HG03045 (cell line): Measurements from ENCODE around the gene PILRA.
"Not testable (repeated sequence)": the region's sequence is repeated elsewhere in the genome, so short reads cannot be mapped to it uniquely, and the experiment has no call there.

Experiments used
- ATAC-seq: cut with Tn5 transposase; IDR thresholded peaks from one replicate; pipeline ENCODE4 v1.9.1; 2021; ENCODE audit warnings: mild to moderate bottlenecking, moderate library complexity; ENCODE audit not compliant: unreplicated experiment

PILRA gene

DNA sequence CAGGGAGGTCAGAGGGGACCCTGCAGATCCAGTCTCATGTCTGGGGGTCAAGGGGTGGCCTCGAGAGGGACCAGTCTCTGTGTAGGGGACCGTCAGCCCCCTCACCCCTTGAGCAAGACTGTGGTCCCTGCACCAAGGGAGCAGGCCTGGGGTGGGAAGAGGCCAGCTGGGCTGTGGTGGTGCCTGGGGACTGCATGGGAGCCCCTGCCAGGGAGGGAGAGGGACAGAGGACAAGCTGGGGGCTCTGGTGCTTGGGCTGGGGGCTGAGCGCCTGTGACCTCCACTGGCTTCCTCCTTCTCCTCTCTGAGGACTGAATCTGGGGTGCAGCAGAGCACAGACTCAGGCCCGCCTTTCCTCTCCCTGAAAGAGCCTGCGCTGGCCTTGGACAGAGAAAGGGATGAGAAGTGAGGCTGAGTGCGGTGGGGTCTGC, 16.1 kb upstream of the PILRA start:
- ATAC-seq: no peak

DNA sequence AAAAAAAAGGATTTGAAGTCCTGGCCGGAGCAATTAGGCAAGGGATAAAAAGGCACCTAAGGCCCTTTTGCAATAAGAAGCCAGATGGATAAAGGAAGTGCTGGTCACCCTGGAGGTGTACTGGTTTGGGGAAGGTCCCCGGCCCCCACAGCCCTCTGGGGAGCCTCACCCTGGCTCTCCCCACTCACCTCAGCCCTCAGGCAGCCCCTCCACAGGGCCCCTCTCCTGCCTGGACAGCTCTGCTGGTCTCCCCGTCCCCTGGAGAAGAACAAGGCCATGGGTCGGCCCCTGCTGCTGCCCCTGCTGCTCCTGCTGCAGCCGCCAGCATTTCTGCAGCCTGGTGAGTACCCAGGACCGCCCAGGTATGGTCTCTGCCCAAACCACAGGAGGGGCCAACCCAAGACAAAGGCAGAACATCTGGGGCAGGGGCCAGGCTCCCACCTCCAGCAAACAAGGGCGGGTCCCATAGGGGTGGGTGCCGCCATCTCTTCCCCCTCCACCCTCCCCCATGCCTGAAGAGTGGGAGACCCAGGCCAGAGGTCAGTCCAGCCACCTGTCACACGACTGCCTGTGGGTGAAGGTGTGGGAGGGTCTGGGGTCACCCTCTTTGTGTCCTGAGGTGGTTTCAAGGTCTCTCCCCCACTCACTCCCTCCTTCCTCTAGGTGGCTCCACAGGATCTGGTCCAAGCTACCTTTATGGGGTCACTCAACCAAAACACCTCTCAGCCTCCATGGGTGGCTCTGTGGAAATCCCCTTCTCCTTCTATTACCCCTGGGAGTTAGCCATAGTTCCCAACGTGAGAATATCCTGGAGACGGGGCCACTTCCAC, 15.0 kb upstream of the PILRA start, which contains the start of gene PILRB:
Gene PILRB (plus strand): TSS at position 91 of the 830 bp plus-strand sequence. CDS start 186 bp downstream, at position 277.
- no peak for ATAC-seq

DNA sequence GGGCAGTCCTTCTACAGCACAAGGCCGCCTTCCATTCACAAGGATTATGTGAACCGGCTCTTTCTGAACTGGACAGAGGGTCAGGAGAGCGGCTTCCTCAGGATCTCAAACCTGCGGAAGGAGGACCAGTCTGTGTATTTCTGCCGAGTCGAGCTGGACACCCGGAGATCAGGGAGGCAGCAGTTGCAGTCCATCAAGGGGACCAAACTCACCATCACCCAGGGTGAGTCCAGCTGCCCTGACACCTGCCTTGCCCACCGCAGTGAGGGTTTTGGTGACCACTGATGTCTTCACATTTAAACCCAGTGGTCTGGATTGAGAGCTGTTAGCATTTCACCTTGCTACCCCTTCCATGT, 14.5 kb upstream of the PILRA start:
- no peak for ATAC-seq

DNA sequence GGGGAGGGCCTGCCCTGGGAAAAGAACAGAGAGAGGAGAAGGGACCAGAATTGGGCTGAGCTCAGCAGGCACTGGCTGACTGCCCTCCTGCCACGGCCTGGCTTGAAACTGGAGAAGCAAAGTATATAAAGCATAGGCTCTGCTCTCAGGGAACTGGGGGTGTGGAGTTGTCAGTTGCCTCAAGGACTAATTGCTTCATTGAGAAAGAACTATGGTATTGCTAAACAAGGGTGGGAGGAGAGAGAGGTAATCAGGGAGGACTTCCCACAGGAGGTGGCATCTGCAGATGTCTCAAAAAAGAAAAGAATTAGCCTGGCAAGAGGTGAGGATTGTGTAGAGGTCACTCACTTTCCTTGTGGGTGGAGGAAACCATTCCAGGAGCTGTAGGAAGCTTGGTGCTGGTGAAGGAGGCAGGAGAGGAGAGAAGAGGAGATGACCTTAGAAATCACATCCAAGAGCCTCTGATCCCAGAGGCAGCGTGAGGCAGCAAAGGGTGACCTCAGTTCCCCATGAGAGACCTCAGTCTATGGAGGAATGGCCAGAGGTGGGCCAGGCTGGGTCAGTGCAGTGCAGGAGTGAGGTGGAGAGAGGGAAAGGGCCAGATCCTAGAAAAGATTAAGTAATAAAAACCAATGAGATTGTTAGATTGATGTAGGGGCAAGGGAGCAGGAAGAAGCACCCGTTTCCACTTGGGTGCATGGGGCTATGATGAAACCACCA, 13.0 kb upstream of the PILRA start:
- ATAC-seq: no peak

DNA sequence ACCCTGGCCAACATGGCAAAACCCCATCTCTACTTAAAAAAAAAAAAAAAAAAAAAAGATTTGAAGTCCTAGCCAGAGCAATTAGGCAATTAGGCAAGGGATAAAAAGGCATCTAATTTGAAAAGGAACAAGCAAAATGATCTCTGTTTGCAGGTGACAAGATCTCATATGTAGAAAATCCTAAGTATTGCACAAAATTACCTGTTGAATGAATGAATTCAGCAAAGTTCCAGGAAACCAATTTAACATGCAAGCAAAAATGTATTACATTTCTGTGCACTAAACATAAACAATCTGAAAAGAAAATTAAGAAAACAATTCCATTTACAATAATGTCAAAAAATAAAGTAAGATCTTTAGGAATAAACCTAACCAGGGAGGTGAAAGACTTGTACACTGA, 10.2 kb upstream of the PILRA start:
- no peak for ATAC-seq

DNA sequence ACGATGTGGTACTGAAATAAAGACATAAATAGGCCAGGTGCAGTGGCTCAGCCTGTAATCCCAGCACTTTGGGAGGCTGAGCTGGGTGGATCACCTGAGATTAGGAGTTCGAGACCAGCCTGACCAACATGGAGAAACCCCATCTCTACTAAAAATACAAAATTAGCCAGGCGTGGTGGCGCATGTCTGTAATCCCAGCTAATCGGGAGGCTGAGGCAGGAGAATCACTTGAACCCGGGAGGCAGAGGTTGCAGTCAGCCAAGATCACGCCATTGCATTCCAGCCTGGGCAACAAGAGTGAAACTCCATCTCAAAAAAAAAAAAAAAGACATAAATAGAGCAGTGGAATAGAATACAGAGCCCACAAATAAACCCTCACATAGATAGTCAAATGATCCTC, 9.5 kb upstream of the PILRA start:
- ATAC-seq: not testable (repeated sequence)

DNA sequence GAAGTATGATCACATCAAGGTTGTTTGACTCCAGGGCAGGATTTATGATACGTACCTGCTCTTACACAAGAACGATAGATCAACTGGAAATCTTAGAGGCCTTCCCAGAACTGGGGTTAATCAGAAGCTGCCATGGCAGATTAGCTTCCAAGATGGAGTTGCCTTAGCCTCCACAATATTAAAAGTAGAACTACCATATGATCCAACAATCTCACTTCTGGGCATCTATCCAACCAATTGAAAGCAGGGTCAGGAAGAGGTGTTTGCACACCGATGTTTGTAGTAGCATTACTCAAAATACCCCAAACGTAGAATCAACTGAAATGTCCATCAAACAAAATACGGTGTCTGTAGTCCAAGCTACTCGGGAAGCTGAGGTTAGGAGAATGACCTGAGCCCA, 8.8 kb upstream of the PILRA start:
- ATAC-seq: no peak

DNA sequence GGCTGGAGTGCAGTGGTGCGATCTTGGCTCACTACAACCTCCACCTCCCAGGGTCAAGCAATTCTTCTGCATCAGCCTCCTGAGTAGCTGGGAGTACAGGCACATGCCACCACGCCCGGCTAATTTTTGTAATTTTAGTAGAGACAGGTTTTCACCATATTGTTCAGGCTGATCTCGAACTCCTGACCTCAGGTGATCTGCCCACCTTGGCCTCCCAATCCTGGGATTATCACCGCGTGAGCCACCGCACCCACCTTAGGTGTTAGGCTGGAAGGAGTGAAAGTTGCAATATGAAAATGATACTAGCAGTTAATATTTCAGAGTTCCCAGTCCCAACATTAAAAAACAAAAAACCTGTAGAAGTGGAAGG, 7.3 kb upstream of the PILRA start:
- not testable (repeated sequence) for ATAC-seq

DNA sequence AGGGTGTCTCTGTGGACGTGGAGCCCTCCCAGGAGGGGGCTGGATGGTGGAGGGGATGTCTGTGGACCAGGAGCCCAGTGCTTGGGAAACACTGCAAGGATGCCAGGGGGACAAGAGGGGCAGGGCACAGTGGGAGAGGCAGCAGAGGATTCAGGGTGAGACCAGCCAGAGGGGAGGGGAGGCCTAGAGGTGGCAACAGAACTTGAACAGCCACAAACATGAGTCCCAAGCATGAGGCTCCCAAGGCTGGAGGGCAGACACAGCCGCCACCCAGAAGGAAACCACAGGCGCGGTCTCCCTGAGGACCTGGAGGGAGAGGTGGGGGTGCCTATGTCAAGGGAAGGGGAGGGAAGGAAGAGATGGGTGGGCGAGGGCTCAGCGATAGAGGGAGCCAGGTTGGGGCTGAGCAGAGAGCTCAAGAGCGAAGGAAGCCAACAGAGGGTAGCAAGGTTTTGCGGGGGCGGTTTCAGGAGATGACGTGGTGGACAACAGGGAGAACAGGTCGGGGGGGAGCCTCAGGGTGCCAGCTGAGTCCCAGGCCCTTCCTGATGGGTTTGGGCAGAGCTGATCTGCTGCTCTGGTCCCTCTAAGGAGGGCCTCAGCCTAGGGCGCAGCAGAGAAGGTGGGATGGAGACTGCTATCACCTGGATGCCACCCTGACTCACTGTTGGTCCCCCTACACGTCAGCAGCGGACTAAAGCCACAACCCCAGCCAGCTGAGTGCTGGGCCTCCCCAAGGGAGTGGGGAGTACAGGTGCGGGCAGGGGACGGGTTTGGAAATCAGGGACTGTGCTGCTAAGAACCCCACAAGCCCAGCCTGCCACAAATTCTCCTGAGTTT, 6.7 kb upstream of the PILRA start:
- peak; percentile 40 for ATAC-seq

DNA sequence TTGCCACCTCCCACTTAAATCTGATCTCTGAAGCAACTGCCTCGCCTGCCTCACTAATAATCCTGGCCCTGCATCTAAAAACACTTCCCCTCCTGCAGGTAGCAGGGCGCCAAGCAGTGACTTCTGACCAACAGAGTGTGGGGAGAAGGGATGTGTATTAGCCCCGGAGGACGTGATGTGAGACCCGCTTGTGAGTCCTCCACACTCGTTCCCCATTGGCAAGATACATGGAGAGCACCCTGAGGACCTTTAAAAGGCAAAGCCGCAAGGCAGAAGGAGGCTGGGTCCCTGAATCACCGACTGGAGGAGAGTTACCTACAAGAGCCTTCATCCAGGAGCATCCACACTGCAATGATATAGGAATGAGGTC, 6.1 kb upstream of the PILRA start:
- no peak for ATAC-seq

DNA sequence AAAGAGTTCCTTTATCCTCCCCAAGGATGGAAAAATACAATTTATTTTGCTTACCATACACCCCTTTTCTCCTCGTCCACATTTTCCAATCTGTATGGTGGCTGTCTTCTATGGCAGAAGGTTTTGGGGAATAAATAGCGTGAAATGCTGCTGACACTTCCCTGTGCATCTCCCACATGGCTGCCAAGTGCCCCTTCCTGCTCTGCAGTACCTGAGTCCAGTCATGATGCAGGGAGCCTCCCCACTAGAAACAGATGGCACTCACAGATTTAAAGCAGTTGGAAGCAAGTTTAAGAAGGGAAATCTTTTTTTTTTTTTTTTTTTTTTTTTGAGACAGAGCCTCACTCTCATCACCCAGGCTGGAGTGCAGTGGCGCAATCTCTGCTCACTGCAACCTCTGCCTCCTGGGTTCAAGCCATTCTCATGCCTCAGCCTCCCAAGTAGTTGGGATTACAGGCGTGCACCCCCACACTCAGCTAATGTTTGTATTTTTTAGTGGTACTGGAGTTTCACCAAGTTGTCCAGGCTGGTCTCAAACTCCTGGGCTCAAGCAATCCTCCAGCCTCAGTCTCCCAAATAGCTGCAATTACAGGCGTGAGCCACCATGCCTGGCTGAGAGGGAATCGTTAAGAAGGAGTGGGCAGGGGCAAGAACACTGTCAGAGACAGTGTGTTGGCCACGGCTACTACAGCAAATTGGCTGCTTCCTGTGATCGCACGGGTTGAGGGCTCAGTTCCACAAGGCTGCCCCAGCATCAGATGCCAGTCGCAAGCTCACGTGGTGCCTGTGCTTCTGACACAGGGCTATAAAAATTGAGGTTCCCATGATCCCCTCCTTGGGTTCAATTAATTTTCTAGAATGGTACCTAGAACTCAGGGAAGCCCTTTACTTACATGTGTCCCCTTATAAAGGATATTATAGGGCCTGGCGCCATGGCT, 5.3 kb upstream of the PILRA start:
- no peak for ATAC-seq

DNA sequence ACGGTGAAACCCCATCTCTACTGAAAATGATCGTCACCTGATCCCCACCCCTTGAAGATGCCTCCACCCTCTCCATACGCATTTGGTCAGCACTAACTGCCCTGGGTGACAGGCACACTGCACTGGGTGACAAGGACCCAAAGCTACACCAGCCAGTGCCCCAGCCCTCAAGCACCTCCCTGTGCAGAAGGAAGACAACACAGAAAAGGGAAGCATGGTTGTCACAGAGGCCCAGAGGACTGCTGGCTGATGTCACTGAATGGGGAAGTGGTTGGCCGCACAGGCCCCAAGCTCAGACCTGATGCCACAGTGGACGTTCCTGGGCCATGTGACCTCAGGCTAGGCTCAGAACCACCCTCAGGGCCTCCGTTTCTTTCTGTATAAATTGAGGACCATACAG, 4.2 kb upstream of the PILRA start:
- peak; percentile 52 for ATAC-seq

DNA sequence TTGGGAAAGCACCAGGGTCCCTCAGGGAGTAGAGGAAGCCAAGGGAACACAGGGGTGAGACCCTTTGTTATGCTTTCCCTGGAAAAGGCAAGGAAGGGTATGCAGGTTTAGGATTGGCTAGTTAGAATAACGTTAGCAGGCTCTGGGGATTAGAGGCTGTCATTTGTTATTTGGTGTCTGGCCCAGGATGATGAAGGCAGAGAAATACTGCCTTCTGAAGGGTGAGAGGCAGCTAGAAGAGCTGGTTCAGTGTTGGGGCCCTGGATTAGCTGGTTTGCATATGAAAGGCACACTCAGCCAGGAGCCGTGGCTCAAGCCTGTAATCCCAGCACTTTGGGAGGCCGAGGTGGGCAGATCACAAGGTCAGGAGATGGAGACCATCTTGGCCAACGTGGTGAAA, 3.0 kb upstream of the PILRA start:
- ATAC-seq: no peak

DNA sequence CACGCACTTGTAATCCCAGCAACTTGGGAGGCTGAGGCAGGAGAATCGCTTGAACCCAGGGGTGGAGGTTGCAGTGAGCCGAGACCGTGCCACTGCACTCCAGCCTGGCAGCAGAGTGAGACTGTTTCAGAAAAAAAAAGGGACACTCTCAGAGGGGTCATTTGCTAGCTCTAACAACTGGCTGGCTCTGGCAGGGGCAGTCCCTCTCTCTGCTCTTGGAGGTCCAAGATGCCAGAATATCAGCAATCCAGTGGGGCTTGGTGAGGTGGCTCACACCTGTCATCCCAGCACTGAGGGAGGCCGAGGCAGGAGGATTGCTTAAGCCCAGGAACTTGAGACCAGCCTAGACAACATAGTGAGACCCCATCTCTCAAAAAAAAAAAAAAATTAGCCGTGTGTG, 2.5 kb upstream of the PILRA start:
- no peak for ATAC-seq

DNA sequence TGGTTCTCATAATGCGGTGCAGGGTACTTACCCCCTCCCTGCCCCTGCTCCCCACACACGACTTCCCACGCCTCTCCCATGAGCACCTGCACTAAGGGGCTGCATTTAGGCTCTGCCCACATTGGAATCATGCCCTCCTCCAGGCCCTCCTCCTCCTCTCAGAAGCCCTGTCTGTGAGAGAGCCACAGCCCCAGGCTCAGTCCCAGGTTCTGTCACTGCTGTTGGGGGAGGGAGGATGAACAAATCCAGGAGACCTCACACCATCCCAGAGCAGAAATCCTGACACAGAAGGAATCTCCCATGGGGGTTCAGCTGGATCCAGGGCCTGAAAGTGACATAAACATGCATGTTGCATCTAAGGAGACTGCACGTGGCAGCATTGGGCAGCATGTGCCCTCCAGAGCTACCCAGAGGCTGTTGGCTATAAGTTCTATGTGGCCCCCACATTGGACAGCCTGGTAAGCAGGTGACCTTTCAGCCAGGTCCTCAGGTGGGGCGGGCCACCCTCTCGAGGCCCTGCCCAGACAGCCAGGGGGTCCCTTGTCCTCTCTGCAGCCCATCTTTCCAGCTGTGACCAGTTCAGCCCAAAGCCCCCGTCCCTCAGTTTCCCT, 1.6 kb upstream of the PILRA start:
- ATAC-seq: no peak

DNA sequence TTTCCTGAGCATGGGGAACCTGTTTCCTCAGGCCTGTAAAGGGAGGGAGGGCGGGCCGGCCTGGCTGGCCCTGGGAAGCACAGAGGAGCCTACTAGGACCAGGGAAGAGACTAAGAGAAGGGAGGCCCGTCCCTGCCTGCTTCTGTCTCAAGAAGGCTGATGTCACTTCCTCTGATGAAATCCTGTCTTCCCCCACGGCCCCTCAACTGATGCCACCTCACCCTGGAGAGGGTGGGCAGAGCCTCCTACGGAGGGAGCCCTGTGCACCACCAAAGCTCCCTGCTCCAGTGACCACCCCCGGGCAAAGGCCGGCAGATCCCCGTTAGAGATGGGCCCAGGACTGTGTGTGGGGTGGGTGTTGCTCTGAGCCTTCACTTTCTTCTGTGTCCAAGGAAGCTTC, 1.0 kb upstream of the PILRA start:
- no peak for ATAC-seq

DNA sequence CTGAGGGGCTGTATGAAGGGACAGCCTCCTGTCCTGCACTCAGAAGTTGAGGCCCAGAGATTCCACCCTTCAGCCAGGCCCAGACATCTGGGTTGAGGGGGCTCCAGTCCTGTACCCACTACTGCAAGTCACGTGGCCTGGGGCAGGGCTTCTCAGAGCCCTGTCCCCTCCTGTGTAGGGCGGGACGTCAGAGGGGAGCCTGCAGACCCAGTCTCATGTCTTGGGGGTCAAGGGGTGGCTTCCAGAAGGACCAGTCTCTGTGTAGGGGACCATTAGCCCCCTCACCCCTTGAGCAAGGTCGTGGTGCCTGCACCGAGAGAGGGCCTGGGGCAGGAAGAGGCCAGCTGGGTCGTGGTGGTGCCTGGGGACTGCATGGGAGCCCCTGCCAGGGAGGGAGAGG, 593 bp upstream of the PILRA start:
- ATAC-seq: no peak

DNA sequence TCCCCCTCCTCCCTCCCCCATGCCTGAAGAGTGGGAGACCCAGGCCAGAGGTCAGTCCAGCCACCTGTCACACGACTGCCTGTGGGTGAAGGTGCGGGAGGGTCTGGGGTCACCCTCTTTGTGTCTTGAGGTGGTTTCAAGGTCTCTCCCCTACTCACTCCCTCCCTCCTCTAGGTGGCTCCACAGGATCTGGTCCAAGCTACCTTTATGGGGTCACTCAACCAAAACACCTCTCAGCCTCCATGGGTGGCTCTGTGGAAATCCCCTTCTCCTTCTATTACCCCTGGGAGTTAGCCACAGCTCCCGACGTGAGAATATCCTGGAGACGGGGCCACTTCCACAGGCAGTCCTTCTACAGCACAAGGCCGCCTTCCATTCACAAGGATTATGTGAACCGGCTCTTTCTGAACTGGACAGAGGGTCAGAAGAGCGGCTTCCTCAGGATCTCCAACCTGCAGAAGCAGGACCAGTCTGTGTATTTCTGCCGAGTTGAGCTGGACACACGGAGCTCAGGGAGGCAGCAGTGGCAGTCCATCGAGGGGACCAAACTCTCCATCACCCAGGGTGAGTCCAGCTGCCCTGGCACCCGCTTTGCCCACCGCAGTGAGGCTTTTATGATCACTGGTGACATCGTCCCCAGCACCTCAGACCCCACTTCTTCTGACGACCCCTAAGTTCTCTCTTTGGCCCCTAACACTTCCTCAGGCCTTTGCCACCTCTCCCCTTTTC, 747 bp downstream of the PILRA start:
- ATAC-seq: not testable (repeated sequence)

DNA sequence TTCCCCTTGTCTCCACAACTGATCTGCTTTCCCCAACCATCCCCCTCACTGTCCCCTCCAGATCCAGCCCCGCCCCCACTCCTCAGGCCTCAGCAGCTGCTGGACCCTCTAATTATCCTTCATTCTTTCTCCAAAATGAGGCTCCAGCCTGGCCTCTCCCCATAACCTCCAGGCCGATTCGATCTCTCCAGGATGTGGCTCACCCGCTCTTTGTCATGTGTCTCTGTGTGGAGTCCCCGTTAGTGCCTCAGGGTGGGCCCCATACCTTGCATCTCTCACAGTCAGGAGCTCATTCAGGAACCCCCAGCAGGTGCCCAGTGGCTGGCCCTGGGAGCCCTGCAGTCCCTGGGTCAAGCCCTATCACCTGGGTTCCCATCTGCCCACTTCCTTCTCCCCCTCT, 1.3 kb downstream of the PILRA start:
- ATAC-seq: no peak
